SU-DHL-6 (cell line): ENCODE measurements around the gene CCDC188.

Experiments used
- CTCF ChIP-seq: fragments of 200-600 bp; sonication (generic); IDR thresholded peaks from one replicate; pipeline ENCODE4 v1.5.1; 2017; ENCODE audit warnings: antibody characterized with exemption, mild to moderate bottlenecking, low read length, moderate library complexity; ENCODE audit not compliant: insufficient read depth, poor library complexity, severe bottlenecking
- EZH2phosphoT487 ChIP-seq: fragments of 200-600 bp; sonication (generic), shearing (Covaris generic); conservative IDR thresholded peaks from 2 replicates; pipeline ENCODE4 v1.6.1; 2018; ENCODE audit warnings: mild to moderate bottlenecking, antibody characterized with exemption, low read length, moderate library complexity, mixed read lengths

- no peak for TF ChIP-seq CTCF
- TF ChIP-seq EZH2phosphoT487: no peak
Measured at GRCh38 chr22:20186871-20187546, 36.2 kb upstream of the CCDC188 start.
